ENCODE data around the gene GPHN. TPM values are rescaled to one million over a fixed set of nuclear protein-coding genes. Genes with fewer than 3 reads are reported as not detected.

Gene GPHN
- total RNA-seq, 1 experiment from 2014 or later = 23.4 TPM

DNA sequence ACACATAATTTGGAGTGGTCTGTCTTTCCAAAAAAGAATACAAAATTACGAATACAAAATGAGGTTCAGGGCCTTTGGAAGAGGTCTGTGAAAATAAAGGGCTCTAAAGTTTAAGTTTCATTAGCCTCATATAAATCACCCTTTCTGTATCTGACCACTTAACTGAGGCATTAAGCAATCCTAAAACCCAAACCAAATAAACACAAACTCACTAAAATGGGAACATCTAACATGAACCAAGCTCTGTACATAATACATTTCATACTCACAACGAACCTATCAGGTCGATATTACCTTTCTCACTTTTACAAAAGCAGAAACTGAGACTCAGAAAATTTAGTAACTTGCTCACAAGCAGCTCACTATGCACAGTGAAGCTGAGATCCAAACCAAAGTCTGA, 22.9 kb upstream of the GPHN start:
- H3K4me1 ChIP-seq (ENCODE audit: insufficient read depth, low read length) = no peaks in the 10 kb centered on the region
- H2AFZ ChIP-seq (ENCODE audit: low read length) = no peak overlapping the region
- ATAC-seq (no peak), DNase-seq (no peak)
- no peaks in the 10 kb centered on the region for H4K20me1 ChIP-seq (ENCODE audit: low read length)
- no peaks in the 10 kb centered on the region for H3K79me2 ChIP-seq (ENCODE audit: low read length)
- no peaks in the 10 kb centered on the region for H3F3A ChIP-seq (ENCODE audit: low read length, unreplicated experiment)
- H3K27ac ChIP-seq (ENCODE audit: low read length) = no peak overlapping the region
- H3K9me2 ChIP-seq (replicated peaks; ENCODE audit: low read length) = no peaks in the 10 kb centered on the region
- no peaks in the 10 kb centered on the region for H3K36me3 ChIP-seq (ENCODE audit: low read depth, low read length)
- H3K9ac ChIP-seq (ENCODE audit: low read length) = no peak overlapping the region
- H3K27me3 ChIP-seq (ENCODE audit: low read length) = no peaks in the 10 kb centered on the region
- ChIA-PET POLR2A (ENCODE audit: unreplicated experiment) (no interaction called here), CTCF (no interaction called here)
- no peaks in the 10 kb centered on the region for H3K9me3 ChIP-seq (ENCODE audit: low read length)
- BruUV-seq (replicated peaks) = no TSS peak
- TF ChIP-seq EZH2 (IDR thresholded peaks at IDR 0.05; ENCODE audit: low read length, unreplicated experiment) = no peak
- no peak overlapping the region for H3K4me2 ChIP-seq (ENCODE audit: low read length)
- H3K4me3 ChIP-seq (ENCODE audit: low read length) = no peak overlapping the region
- intact Hi-C loops (cut with micrococcal nuclease) = no loop called here

DNA sequence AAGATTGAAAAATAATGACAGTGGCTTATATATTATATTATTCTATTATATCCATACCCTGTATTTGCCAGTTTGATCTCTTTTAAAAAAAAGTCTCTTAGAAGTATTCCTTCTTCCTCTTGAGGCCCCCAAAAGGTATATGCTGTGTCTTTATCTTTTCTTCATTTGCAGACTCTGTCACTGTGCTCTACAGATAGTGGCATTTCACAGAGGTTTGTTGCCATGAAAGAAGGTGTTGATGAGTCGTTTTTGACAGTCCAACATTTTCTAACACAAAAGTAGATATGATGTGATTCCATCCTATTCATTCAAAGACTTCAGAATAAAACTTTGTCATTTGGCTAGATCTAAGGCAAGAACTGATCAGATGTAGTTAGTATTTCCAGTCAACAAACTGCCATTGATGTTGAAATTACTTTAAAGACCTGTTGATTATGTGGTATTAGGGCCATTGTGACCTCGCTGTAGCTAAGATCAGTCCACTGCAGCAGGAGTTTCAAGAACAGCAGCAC, 22.0 kb upstream of the GPHN start, which contains the start of gene CCDC196:
Gene CCDC196 (plus strand): TSS at position 462 of the 512 bp plus-strand sequence. CDS start 132 bp downstream, outside the sequence.
- Histone ChIP-seq H3K9ac (ENCODE audit: low read length) (no peak within 1 kb of the TSS), H3K27me3 (ENCODE audit: low read length) (no peaks in the 10 kb centered on the region), H4K20me1 (ENCODE audit: low read length) (no peaks in the 10 kb centered on the region), H3K4me3 (ENCODE audit: low read length) (no peak within 1 kb of the TSS), H2AFZ (ENCODE audit: low read length) (no peak within 1 kb of the TSS), H3F3A (ENCODE audit: low read length, unreplicated experiment) (no peaks in the 10 kb centered on the region), H3K27ac (ENCODE audit: low read length) (no peak within 1 kb of the TSS), H3K79me2 (ENCODE audit: low read length) (no peaks in the 10 kb centered on the region), H3K4me1 (ENCODE audit: insufficient read depth, low read length) (no peaks in the 10 kb centered on the region), H3K9me2 (replicated peaks; ENCODE audit: low read length) (no peaks in the 10 kb centered on the region), H3K9me3 (ENCODE audit: low read length) (no peaks in the 10 kb centered on the region), H3K36me3 (ENCODE audit: low read depth, low read length) (no peaks in the 10 kb centered on the region), H3K4me2 (ENCODE audit: low read length) (no peak within 1 kb of the TSS)
- intact Hi-C loops (cut with micrococcal nuclease) = no loop called here
- ATAC-seq (no peak), DNase-seq (no peak)
- no peak for TF ChIP-seq EZH2phosphoT487 (IDR thresholded peaks at IDR 0.05; ENCODE audit: borderline replicate concordance, low read length)
- TF ChIP-seq, protein P1, sequence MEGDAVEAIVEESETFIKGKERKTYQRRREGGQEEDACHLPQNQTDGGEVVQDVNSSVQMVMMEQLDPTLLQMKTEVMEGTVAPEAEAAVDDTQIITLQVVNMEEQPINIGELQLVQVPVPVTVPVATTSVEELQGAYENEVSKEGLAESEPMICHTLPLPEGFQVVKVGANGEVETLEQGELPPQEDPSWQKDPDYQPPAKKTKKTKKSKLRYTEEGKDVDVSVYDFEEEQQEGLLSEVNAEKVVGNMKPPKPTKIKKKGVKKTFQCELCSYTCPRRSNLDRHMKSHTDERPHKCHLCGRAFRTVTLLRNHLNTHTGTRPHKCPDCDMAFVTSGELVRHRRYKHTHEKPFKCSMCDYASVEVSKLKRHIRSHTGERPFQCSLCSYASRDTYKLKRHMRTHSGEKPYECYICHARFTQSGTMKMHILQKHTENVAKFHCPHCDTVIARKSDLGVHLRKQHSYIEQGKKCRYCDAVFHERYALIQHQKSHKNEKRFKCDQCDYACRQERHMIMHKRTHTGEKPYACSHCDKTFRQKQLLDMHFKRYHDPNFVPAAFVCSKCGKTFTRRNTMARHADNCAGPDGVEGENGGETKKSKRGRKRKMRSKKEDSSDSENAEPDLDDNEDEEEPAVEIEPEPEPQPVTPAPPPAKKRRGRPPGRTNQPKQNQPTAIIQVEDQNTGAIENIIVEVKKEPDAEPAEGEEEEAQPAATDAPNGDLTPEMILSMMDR (conservative IDR thresholded peaks at IDR 0.05; ENCODE audit: low read depth, low read length) = no peak
- TF ChIP-seq EZH2 (IDR thresholded peaks at IDR 0.05; ENCODE audit: low read length, unreplicated experiment) = no peak
- POLR2A ChIA-PET (ENCODE audit: unreplicated experiment) = no interaction called here
- CTCF ChIA-PET = no interaction called here
- no TSS peak for BruUV-seq (replicated peaks)

DNA sequence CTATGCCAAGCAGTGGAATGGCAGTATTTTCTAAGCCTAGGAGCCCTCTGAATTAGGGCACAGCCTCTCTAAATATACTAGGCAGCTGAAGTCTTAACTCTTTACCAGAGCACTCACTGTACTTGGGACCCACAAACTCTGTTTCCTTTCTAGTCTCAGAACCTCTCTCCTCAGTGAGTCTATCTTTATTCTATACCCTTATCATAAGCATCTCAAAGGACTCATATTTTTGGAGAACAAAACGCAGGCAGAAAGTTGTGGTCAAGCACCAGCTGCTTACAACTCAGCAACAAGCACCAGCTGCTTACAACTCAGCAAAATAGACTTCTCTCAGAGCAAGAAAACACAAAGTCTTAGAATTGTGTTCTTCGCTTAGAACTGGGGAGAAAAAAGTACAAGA, 20.8 kb upstream of the GPHN start:
- CTCF ChIA-PET = interaction anchor here (0.6 kb wide), 1 partner anchor 130 kb away, joined by 3 read pairs; no protein-coding TSS in a partner anchor

More for the DNA sequence above, 20.8 kb upstream of the GPHN start:
- Histone ChIP-seq H3K27me3 (ENCODE audit: low read length) (no peaks in the 10 kb centered on the region), H3K9ac (ENCODE audit: low read length) (no peak overlapping the region), H3K4me1 (ENCODE audit: insufficient read depth, low read length) (no peaks in the 10 kb centered on the region), H3F3A (ENCODE audit: low read length, unreplicated experiment) (no peaks in the 10 kb centered on the region), H3K4me2 (ENCODE audit: low read length) (no peak overlapping the region), H3K4me3 (ENCODE audit: low read length) (no peak overlapping the region), H3K79me2 (ENCODE audit: low read length) (no peaks in the 10 kb centered on the region), H3K27ac (ENCODE audit: low read length) (no peak overlapping the region), H3K9me2 (replicated peaks; ENCODE audit: low read length) (no peaks in the 10 kb centered on the region), H4K20me1 (ENCODE audit: low read length) (no peaks in the 10 kb centered on the region), H3K9me3 (ENCODE audit: low read length) (no peaks in the 10 kb centered on the region), H2AFZ (ENCODE audit: low read length) (no peak overlapping the region), H3K36me3 (ENCODE audit: low read depth, low read length) (no peaks in the 10 kb centered on the region)
- ATAC-seq (no peak), DNase-seq (no peak)
- TF ChIP-seq, protein P1 (conservative IDR thresholded peaks at IDR 0.05; ENCODE audit: low read depth, low read length) = no peak
- BruUV-seq (replicated peaks) = no TSS peak
- intact Hi-C loops (cut with micrococcal nuclease) = no loop called here
- POLR2A ChIA-PET (ENCODE audit: unreplicated experiment) = no interaction called here

All from PC-3 (cell line).